Muscle layer of duodenum (tissue), 2 donors: ENCODE measurements around the gene MAGI2.

Source experiments
- H3K27ac ChIP-seq: one replicate; pipeline ENCODE4 v1.7.0; 2013; ENCODE audit warnings: mild to moderate bottlenecking, low read length
- H3K27me3 ChIP-seq: one replicate; pipeline ENCODE4 v1.7.0; 2013; ENCODE audit warnings: low read depth, mild to moderate bottlenecking, control low read depth, low read length
- H3K36me3 ChIP-seq, 2 donors: one replicate each; pipeline ENCODE4 v1.7.0; 2013; ENCODE audit warnings: low read length in 2 of 2, control low read depth in 1 of 2, mild to moderate bottlenecking in 1 of 2; ENCODE audit not compliant: insufficient read depth in 2 of 2, control insufficient read depth in 1 of 2
- H3K4me1 ChIP-seq, 2 donors: one replicate each; pipeline ENCODE4 v1.7.0; 2013; ENCODE audit warnings: low read length in 2 of 2, mild to moderate bottlenecking in 2 of 2, control low read depth in 1 of 2, moderate library complexity in 1 of 2; ENCODE audit not compliant: insufficient read depth in 2 of 2, control insufficient read depth in 1 of 2
- H3K4me3 ChIP-seq, 2 donors: one replicate each; pipeline ENCODE4 v1.7.0; 2013; ENCODE audit warnings: low read length in 2 of 2, low read depth in 1 of 2, mild to moderate bottlenecking in 1 of 2
- H3K9me3 ChIP-seq, 2 donors: one replicate each; pipeline ENCODE4 v1.7.0; 2013; ENCODE audit warnings: low read length in 2 of 2, control low read depth in 1 of 2, mild to moderate bottlenecking in 1 of 2; ENCODE audit not compliant: control insufficient read depth in 1 of 2
- donor health status: healthy.

Gene MAGI2

GRCh38 chr7:78714356-78714755 is 739.1 kb downstream of the MAGI2 start:
- Histone ChIP-seq H3K27ac (no peak overlapping the region), H3K9me3 (no peaks in the 10 kb centered on the region), H3K27me3 (no peaks in the 10 kb centered on the region), H3K36me3 (no peaks in the 10 kb centered on the region), H3K4me3 (no peak overlapping the region), H3K4me1 (no peaks in the 10 kb centered on the region)

GRCh38 chr7:78712111-78712510 is 741.4 kb downstream of the MAGI2 start:
- no peak overlapping the region for H3K4me3 ChIP-seq
- H3K9me3 ChIP-seq, result no peaks in the 10 kb centered on the region
- no peaks in the 10 kb centered on the region for H3K4me1 ChIP-seq
- H3K27ac ChIP-seq, result no peak overlapping the region
- no peaks in the 10 kb centered on the region for H3K27me3 ChIP-seq
- no peaks in the 10 kb centered on the region for H3K36me3 ChIP-seq

- no peak overlapping the region for H3K4me3 ChIP-seq
- peaks cover 0 to 3% of the 10 kb centered on the region in 2 donors for H3K9me3 ChIP-seq
- no peak overlapping the region for H3K27ac ChIP-seq
- H3K27me3 ChIP-seq, result no peaks in the 10 kb centered on the region
- H3K36me3 ChIP-seq, result no peaks in the 10 kb centered on the region
- no peaks in the 10 kb centered on the region for H3K4me1 ChIP-seq
Measured at GRCh38 chr7:78709658-78710057, 743.8 kb downstream of the MAGI2 start.

GRCh38 chr7:78704504-78704903 is 749.0 kb downstream of the MAGI2 start:
- H3K9me3 ChIP-seq, result peaks cover 0 to 3% of the 10 kb centered on the region in 2 donors
- H3K27ac ChIP-seq, result no peak overlapping the region
- H3K4me3 ChIP-seq, result no peak overlapping the region
- no peaks in the 10 kb centered on the region for H3K36me3 ChIP-seq
- H3K4me1 ChIP-seq, result no peaks in the 10 kb centered on the region
- H3K27me3 ChIP-seq, result no peaks in the 10 kb centered on the region

- Histone ChIP-seq H3K4me1 (no peaks in the 10 kb centered on the region), H3K27ac (no peak overlapping the region), H3K9me3 (peaks cover 0 to 3% of the 10 kb centered on the region in 2 donors), H3K4me3 (no peak overlapping the region), H3K27me3 (no peaks in the 10 kb centered on the region), H3K36me3 (no peaks in the 10 kb centered on the region)
Measured at GRCh38 chr7:78703391-78703790, 750.1 kb downstream of the MAGI2 start.

GRCh38 chr7:78702770-78703169 is 750.7 kb downstream of the MAGI2 start:
- H3K4me3 ChIP-seq, result no peak overlapping the region
- H3K9me3 ChIP-seq, result peaks cover 0 to 3% of the 10 kb centered on the region in 2 donors
- no peaks in the 10 kb centered on the region for H3K36me3 ChIP-seq
- no peaks in the 10 kb centered on the region for H3K4me1 ChIP-seq
- H3K27ac ChIP-seq, result no peak overlapping the region
- H3K27me3 ChIP-seq, result no peaks in the 10 kb centered on the region

- Histone ChIP-seq H3K27ac (no peak overlapping the region), H3K36me3 (no peaks in the 10 kb centered on the region), H3K9me3 (no peaks in the 10 kb centered on the region), H3K4me1 (no peaks in the 10 kb centered on the region), H3K4me3 (no peak overlapping the region), H3K27me3 (no peaks in the 10 kb centered on the region)
Measured at GRCh38 chr7:78695826-78696225, 757.6 kb downstream of the MAGI2 start.

GRCh38 chr7:78691584-78691983 is 761.9 kb downstream of the MAGI2 start:
- no peaks in the 10 kb centered on the region for H3K36me3 ChIP-seq
- no peaks in the 10 kb centered on the region for H3K4me1 ChIP-seq
- no peaks in the 10 kb centered on the region for H3K27me3 ChIP-seq
- H3K9me3 ChIP-seq, result no peaks in the 10 kb centered on the region
- H3K4me3 ChIP-seq, result no peak overlapping the region
- no peak overlapping the region for H3K27ac ChIP-seq

GRCh38 chr7:78690174-78690573 is 763.3 kb downstream of the MAGI2 start:
- Histone ChIP-seq H3K4me1 (no peaks in the 10 kb centered on the region), H3K4me3 (no peak overlapping the region), H3K9me3 (no peaks in the 10 kb centered on the region), H3K36me3 (no peaks in the 10 kb centered on the region), H3K27ac (no peak overlapping the region), H3K27me3 (no peaks in the 10 kb centered on the region)

- Histone ChIP-seq H3K4me3 (no peak overlapping the region), H3K4me1 (no peaks in the 10 kb centered on the region), H3K27me3 (no peaks in the 10 kb centered on the region)
Measured at GRCh38 chr7:78688376-78688775, 765.1 kb downstream of the MAGI2 start.

GRCh38 chr7:78686189-78686588 is 767.3 kb downstream of the MAGI2 start:
- Histone ChIP-seq H3K4me3 (no peak overlapping the region), H3K27me3 (no peaks in the 10 kb centered on the region), H3K36me3 (no peaks in the 10 kb centered on the region), H3K4me1 (no peaks in the 10 kb centered on the region), H3K27ac (no peak overlapping the region), H3K9me3 (no peaks in the 10 kb centered on the region)

More at GRCh38 chr7:78688376-78688775, 765.1 kb downstream of the MAGI2 start:
- no peak overlapping the region for H3K27ac ChIP-seq
- no peaks in the 10 kb centered on the region for H3K36me3 ChIP-seq
- no peaks in the 10 kb centered on the region for H3K9me3 ChIP-seq

- Histone ChIP-seq H3K27me3 (no peaks in the 10 kb centered on the region), H3K36me3 (no peaks in the 10 kb centered on the region), H3K4me1 (no peaks in the 10 kb centered on the region), H3K4me3 (no peak overlapping the region), H3K27ac (no peak overlapping the region), H3K9me3 (no peaks in the 10 kb centered on the region)
Measured at GRCh38 chr7:78684201-78684600, 769.3 kb downstream of the MAGI2 start.
